Natural killer cell (primary cell): ENCODE data around the gene CACNA1D. TPM values are rescaled to one million over a fixed set of nuclear protein-coding genes. Genes with fewer than 3 reads are reported as not detected.

Source experiments
- ATAC-seq, 3 donors: fragments of 150-1000 bp in 2 of 3; fragments of 200-7000 bp in 1 of 3; cut with Tn5 transposase; 1 replicate in 1 of 3; 2 replicates in 2 of 3; pipeline ENCODE4 v1.10.0; 2021; ENCODE audit warnings: mild to moderate bottlenecking in 2 of 3, moderate library complexity in 2 of 3
- DNase-seq, 2 donors: peaks; one replicate each; pipeline versions ENCODE4 v3.0.0 to v3.0.0-alpha.2; 2013 to 2021; ENCODE audit warnings: mixed read lengths in 1 of 2
- H3K27ac ChIP-seq: one replicate; pipeline ENCODE4 v1.5.1; 2013; ENCODE audit warnings: mild to moderate bottlenecking, low read length
- H3K27me3 ChIP-seq: one replicate; pipeline ENCODE4 v1.6.1; 2013; ENCODE audit warnings: low read length; ENCODE audit not compliant: control insufficient read depth, insufficient read depth
- H3K36me3 ChIP-seq: one replicate; pipeline ENCODE4 v1.6.1; 2013; ENCODE audit warnings: low read length; ENCODE audit not compliant: control insufficient read depth, insufficient read depth
- H3K4me1 ChIP-seq: one replicate; pipeline ENCODE4 v1.6.1; 2013; ENCODE audit warnings: low read length; ENCODE audit not compliant: control insufficient read depth, insufficient read depth
- H3K4me3 ChIP-seq: one replicate; pipeline ENCODE4 v1.5.1; 2013; ENCODE audit warnings: low read length
- H3K9me3 ChIP-seq: one replicate; pipeline ENCODE4 v1.6.1; 2013; ENCODE audit warnings: low read length; ENCODE audit not compliant: control insufficient read depth, insufficient read depth
- H3K27ac Mint-ChIP-seq, 2 donors: one replicate each; pipeline ENCODE4 v1.8.0; 2022; ENCODE audit warnings: mild to moderate bottlenecking in 2 of 2, mixed read lengths in 2 of 2, moderate library complexity in 1 of 2
- H3K27me3 Mint-ChIP-seq, 2 donors: one replicate each; pipeline ENCODE4 v1.8.0; 2022; ENCODE audit warnings: low read depth in 2 of 2, mixed read lengths in 2 of 2
- H3K36me3 Mint-ChIP-seq: one replicate; pipeline ENCODE4 v1.8.0; 2022; ENCODE audit warnings: mixed read lengths
- H3K4me1 Mint-ChIP-seq, 2 donors: one replicate each; pipeline ENCODE4 v1.8.0; 2022; ENCODE audit warnings: mixed read lengths in 2 of 2
- H3K4me3 Mint-ChIP-seq: one replicate; pipeline ENCODE4 v1.8.0; 2022; ENCODE audit warnings: mild to moderate bottlenecking, moderate library complexity, mixed read lengths
- H3K9me3 Mint-ChIP-seq, 2 donors: one replicate each; pipeline ENCODE4 v1.8.0; 2022; ENCODE audit warnings: mixed read lengths in 2 of 2
- WGBS: methylation state at CpG from one replicate; pipeline ENCODE4 v1.1.7; 2013; ENCODE audit warnings: missing lambda C conversion rate; ENCODE audit not compliant: insufficient coverage; 5-methylcytosine and 5-hydroxymethylcytosine counted together
- intact Hi-C: fragments of 100-400 bp; cut with micrococcal nuclease; formaldehyde crosslinking; loops from one replicate; pipeline ENCODE4 v1.14.2; 2022
- total RNA-seq, 4 donors: library from RNA; stranded (reverse); fragments of 120-200 nt in 1 of 4; gene quantifications; one replicate each; pipeline versions ENCODE4 v1.2.3 to v1.2.4, GENCODE V29; 2013 to 2022
- TF ChIP-seq, protein P1 (sequence below): fragments of 200-600 bp; IDR thresholded peaks from one replicate; pipeline ENCODE4 v1.8.0; 2022; ENCODE audit warnings: antibody characterized with exemption

Gene CACNA1D
- total RNA-seq, 3 donors from 2014 or later (not counting 1 experiment from before 2014, with no cell fraction given), result 0.54 to 10.1 TPM; not detected in 1

DNA sequence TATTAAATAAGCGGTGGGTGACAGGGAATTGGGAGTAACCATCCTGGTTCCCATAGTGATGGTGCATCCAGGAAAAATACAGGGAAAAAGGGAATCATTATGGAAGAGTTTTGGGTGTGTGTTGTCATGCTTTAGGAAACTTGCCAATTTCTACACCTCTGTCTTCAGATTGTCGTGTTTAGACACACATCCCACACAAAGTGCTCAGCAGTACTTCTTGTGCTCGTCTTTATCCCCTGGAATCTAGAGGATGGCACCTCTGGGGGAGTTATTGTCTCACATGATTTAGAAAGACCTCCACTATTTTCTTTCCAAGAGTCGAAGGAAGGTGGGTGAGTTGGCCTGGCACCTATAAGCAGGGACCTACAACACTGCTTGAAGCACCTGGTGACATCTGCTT, 35.8 kb downstream of the CACNA1D start:
- H3K27ac ChIP-seq, result no peak overlapping the region
- H3K27ac Mint-ChIP-seq, result no peak overlapping the region
- H3K4me3 Mint-ChIP-seq, result no peak overlapping the region
- H3K4me1 ChIP-seq, result no peaks in the 10 kb centered on the region
- no peaks in the 10 kb centered on the region for H3K4me1 Mint-ChIP-seq
- no peaks in the 10 kb centered on the region for H3K9me3 ChIP-seq
- 83% methylated on average over 2 of the region's 4 CpGs for WGBS
- H3K27me3 Mint-ChIP-seq, result peaks cover 12 to 36% of the 10 kb centered on the region in 2 donors
- no peaks in the 10 kb centered on the region for H3K36me3 ChIP-seq
- ATAC-seq (no peak), DNase-seq (no peak)
- no peaks in the 10 kb centered on the region for H3K27me3 ChIP-seq
- no peak overlapping the region for H3K4me3 ChIP-seq
- no peaks in the 10 kb centered on the region for H3K36me3 Mint-ChIP-seq
- TF ChIP-seq, protein P1, sequence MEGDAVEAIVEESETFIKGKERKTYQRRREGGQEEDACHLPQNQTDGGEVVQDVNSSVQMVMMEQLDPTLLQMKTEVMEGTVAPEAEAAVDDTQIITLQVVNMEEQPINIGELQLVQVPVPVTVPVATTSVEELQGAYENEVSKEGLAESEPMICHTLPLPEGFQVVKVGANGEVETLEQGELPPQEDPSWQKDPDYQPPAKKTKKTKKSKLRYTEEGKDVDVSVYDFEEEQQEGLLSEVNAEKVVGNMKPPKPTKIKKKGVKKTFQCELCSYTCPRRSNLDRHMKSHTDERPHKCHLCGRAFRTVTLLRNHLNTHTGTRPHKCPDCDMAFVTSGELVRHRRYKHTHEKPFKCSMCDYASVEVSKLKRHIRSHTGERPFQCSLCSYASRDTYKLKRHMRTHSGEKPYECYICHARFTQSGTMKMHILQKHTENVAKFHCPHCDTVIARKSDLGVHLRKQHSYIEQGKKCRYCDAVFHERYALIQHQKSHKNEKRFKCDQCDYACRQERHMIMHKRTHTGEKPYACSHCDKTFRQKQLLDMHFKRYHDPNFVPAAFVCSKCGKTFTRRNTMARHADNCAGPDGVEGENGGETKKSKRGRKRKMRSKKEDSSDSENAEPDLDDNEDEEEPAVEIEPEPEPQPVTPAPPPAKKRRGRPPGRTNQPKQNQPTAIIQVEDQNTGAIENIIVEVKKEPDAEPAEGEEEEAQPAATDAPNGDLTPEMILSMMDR, result no peak
- H3K9me3 Mint-ChIP-seq, result no peaks in the 10 kb centered on the region
- intact Hi-C loops, result no loop called here

DNA sequence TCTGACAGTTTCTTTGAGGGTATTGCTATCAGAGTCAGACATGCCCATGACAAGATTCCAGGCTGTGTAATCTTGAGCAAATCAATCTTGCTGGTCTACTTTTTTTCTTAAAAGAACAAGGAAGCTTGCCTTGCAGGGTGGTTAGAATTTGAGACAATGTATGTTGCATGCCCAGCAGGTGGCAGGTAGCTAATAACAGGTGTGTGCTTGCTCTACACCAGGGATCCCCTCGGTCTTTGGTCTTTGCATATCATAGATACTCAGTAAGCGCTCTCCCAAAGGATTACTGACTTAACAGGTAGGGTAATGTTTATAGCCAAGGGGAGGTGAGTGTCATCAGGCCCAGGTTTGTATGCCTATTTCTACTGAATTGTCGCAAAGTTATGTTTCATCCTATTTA, 37.3 kb downstream of the CACNA1D start:
- Histone ChIP-seq H3K27ac (no peak overlapping the region), H3K4me3 (no peak overlapping the region), H3K9me3 (no peaks in the 10 kb centered on the region), H3K4me1 (no peaks in the 10 kb centered on the region), H3K36me3 (no peaks in the 10 kb centered on the region), H3K27me3 (no peaks in the 10 kb centered on the region)
- H3K27ac Mint-ChIP-seq, result no peak overlapping the region
- intact Hi-C loops, result no loop called here
- H3K4me3 Mint-ChIP-seq, result no peak overlapping the region
- H3K36me3 Mint-ChIP-seq, result no peaks in the 10 kb centered on the region
- peaks cover 14 to 42% of the 10 kb centered on the region in 2 donors for H3K27me3 Mint-ChIP-seq
- H3K4me1 Mint-ChIP-seq, result no peaks in the 10 kb centered on the region
- TF ChIP-seq, protein P1, result no peak
- DNase-seq (no peak), ATAC-seq (no peak)
- WGBS, result 86% methylated on average over 3 of the region's 3 CpGs
- H3K9me3 Mint-ChIP-seq, result no peaks in the 10 kb centered on the region

DNA sequence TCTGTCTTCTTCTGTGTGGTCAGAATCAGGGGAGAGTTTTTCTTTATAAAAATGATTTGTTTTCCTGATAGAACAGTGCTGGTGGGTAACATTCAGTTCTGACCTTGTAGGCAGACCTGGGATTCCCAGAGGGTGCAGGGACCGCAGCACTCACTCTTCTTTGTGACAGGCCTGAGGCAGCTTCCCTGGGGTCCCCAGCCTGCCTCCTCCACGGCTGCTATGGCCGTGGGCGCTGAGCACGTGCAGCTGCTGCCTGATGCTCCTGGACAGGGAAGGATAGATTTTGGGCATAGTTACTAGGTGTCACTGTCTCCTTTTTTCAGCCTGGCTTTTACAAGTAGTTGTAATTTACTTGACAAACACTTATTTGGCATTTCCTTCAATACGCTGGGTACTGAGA, 39.1 kb downstream of the CACNA1D start:
- WGBS, result 90% methylated on average over 6 of the region's 6 CpGs
- Histone ChIP-seq H3K9me3 (no peaks in the 10 kb centered on the region), H3K4me1 (no peaks in the 10 kb centered on the region), H3K27ac (no peak overlapping the region), H3K4me3 (no peak overlapping the region), H3K36me3 (no peaks in the 10 kb centered on the region), H3K27me3 (no peaks in the 10 kb centered on the region)
- no peak for DNase-seq
- Mint-ChIP-seq H3K27me3 (peaks cover 14 to 42% of the 10 kb centered on the region in 2 donors), H3K27ac (no peak overlapping the region), H3K9me3 (no peaks in the 10 kb centered on the region), H3K4me3 (no peak overlapping the region), H3K4me1 (no peaks in the 10 kb centered on the region), H3K36me3 (no peaks in the 10 kb centered on the region)
- intact Hi-C loops, result no loop called here
- TF ChIP-seq, protein P1, result no peak
- no peak for ATAC-seq

DNA sequence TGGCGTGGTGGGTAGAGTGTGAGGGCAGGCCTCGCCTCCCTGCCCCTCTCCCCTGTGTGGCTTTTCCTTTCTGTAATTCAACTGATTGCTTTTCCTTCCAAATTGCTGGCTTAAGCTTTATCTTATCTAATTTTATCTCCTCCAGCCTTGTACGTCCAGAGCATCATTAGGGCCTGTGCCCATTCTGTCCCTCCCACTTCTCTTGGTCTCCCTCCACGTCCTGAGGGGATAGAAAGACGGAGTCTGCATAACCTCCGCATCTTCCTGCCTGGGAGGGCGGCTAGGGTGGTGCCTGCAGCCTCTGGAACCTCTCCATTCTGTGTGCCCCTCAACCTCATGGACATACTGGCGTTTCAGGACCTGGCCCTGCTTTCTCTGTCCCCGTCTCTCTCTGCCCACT, 39.8 kb downstream of the CACNA1D start:
- H3K4me1 Mint-ChIP-seq, result no peaks in the 10 kb centered on the region

More for the DNA sequence above, 39.8 kb downstream of the CACNA1D start:
- Histone ChIP-seq H3K27ac (no peak overlapping the region), H3K4me1 (no peaks in the 10 kb centered on the region), H3K36me3 (no peaks in the 10 kb centered on the region), H3K4me3 (no peak overlapping the region), H3K9me3 (no peaks in the 10 kb centered on the region), H3K27me3 (no peaks in the 10 kb centered on the region)
- Mint-ChIP-seq H3K9me3 (no peaks in the 10 kb centered on the region), H3K27me3 (peaks cover 14 to 49% of the 10 kb centered on the region in 2 donors), H3K4me3 (no peak overlapping the region), H3K27ac (no peak overlapping the region), H3K36me3 (no peaks in the 10 kb centered on the region)
- TF ChIP-seq, protein P1, result no peak
- ATAC-seq (no peak), DNase-seq (no peak)
- 85% methylated on average over 9 of the region's 9 CpGs for WGBS
- intact Hi-C loops, result no loop called here
